GM12872 (cell line): Measurements from ENCODE around the gene STIM2.

Experiments used
- TF ChIP-seq, protein P1 (sequence below): IDR thresholded peaks from 3 replicates; pipeline ENCODE4 v1.5.1; 2011; ENCODE audit warnings: low read depth, mild to moderate bottlenecking, low read length, moderate library complexity; ENCODE audit not compliant: insufficient read depth

Gene STIM2

DNA sequence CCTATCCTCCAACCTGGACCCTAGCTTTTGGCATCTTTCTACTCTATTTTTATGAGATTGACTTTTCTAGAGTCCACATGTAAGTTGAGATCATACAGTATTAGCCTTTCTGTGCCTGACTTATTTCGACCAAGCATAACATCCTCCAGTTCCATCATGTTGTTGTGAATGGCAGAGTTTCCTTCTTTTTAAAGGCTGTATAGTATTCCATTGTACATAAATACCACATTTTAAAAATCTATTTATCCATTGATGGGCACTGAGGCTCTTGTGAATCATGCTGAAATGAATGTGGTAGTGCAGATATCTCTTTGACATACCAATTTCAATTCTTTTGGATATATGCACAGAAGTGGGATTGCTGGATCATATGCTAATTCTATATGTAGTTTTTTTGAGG, 40.3 kb upstream of the STIM2 start:
- TF ChIP-seq, protein P1, sequence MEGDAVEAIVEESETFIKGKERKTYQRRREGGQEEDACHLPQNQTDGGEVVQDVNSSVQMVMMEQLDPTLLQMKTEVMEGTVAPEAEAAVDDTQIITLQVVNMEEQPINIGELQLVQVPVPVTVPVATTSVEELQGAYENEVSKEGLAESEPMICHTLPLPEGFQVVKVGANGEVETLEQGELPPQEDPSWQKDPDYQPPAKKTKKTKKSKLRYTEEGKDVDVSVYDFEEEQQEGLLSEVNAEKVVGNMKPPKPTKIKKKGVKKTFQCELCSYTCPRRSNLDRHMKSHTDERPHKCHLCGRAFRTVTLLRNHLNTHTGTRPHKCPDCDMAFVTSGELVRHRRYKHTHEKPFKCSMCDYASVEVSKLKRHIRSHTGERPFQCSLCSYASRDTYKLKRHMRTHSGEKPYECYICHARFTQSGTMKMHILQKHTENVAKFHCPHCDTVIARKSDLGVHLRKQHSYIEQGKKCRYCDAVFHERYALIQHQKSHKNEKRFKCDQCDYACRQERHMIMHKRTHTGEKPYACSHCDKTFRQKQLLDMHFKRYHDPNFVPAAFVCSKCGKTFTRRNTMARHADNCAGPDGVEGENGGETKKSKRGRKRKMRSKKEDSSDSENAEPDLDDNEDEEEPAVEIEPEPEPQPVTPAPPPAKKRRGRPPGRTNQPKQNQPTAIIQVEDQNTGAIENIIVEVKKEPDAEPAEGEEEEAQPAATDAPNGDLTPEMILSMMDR, result no peak

DNA sequence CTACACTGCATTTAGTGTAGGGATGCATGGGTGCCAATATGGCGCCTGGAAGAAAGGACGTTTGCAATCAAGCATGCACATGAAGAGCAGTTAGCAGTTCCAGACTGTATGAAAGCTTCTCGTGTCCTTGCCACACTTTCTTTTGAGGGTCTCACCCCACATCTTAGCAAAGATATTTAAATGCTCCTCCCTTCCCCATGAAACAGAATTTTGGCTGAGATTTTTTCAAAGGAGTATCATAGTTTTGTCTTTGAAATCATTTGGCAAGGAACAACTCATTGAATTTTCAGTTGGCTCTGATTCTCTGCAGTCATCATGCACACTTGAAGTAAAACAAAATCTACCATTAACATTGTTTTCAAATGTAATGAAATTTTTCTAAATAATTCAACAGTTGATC, 39.6 kb upstream of the STIM2 start:
- TF ChIP-seq, protein P1, result no peak

DNA sequence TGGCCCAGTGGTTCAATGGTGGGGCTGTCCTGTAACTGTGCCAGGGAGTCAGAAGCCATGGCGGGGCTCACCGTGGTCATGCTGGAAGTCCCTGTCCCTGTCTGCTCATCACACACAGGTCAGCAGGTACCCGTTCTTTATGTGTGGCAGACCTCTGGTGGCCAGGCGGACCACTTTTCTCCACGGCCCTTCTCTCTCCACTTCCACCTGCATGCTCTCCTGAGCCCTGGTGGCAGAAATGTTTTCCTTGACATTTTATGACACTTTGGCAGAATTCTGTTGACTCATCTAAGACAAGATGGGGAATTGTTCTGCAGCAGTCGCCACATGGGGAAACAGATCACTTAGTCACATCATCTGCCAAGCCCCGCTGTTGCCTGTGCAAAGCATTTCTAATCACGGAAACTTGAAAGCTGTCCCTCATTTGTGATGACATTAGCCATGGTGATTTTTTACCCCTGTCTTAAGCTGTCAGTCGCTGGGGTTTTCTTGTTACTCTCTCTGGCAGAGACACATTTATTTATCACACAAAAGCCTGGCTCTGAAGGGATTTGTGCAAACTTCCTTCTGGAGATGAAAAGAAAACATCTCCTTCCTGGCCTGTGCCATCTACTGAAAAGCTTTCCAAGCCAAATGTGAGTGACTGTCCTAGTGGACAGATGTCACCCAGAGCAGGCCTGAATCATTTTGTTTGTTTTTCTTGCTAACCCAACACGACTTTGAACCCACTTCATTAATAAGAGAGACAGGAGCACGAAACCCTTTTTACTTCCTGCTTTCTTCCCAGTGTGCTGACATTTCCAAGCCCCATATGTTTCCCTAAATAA, 38.8 kb upstream of the STIM2 start:
- TF ChIP-seq, protein P1, result no peak

DNA sequence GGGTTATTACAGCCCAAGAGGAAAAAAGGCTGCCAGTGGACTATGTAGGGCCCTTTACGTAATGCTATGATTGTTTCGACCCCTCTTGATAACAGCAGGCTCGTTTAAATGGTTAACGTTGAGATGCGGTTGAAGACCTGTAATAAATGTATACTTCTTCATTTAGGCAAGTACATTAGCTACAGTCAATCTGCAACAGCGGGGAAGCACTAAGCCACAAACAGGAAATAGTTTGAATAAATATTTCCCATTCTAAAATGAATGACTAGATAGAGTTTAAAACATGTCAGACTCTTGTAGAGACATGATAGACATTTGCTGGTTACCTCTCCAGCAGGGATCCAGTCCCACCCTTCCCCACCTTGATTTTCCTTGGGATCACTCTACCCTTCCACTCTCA, 38.1 kb upstream of the STIM2 start:
- TF ChIP-seq, protein P1, result no peak

DNA sequence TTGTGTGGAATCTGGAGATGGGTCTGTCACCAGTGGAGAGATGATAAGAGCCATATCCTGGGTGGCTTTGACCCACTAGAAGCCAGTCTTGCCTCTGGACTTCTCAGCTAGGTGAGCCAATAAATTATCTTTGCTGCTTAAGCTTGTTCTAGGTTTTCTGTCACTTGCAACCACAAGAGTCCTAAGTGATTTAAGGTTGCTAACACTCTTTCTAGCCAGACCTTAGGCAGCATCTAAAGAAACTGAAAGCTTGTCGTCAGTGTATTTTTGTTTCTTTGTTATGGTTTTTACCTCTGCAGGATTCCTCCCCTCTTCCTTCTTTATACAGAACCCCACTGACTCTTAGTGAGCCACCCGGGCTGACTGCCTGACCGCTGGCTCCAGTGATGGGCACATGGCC, 37.1 kb upstream of the STIM2 start:
- TF ChIP-seq, protein P1, result no peak

DNA sequence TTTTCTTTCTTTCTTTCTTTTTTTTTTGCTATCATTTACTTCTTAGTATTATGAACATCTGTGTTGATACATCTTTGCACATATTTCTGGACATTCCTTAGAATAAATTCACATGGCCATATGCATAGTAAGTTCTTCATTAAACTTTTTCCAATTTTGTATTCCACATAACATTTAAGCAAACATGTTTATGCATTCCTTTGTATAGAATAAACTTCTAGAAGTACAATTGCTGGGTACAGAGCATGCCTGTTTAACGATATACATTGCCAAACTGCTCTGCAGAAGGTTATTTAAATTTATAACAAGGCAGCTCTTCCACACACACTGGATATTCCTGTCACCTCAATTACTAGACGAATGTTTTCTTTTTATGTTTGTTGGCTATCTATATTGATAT, 36.0 kb upstream of the STIM2 start:
- TF ChIP-seq, protein P1, result no peak

DNA sequence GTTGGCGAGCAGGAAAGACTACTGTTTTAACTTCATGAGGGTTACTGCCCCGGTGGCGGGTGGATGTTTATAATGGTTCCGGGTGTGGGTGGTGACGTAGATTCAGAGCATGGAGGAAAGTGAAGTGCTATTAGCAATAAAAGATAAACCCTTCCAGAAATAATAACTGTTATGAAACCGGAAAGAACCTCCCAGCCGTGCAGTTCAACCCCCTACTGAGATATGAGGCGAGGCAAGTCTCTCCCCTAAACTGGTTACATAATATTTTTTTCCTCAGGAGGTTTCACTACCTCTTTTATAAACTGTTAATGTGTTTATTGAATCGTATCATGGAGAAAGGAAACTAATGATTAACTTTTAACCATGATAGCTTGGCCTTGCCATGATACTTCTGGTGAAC, 33.9 kb upstream of the STIM2 start:
- TF ChIP-seq, protein P1, result no peak
